ENCODE data around the gene DLG5. TPM values are rescaled to one million over a fixed set of nuclear protein-coding genes. Genes with fewer than 3 reads are reported as not detected.
A peak's percentile ranks its signal among the peaks of the same experiment; 100 is the strongest.

The DLG5 gene
- total and polyA plus RNA-seq, 9 of the 15 experiments (the other 6 are each of a cell fraction or from before 2014, with no cell fraction given) = 1.4 to 26.8 (median 11.2) TPM

GRCh38 chr10:77925795-77926565 is 575 bp downstream of the DLG5 start (continued):
- TF ChIP-seq GMEB1 (CRISPR knock-in tag; IDR thresholded peaks at IDR 0.05) (no peak), NCOR1 (IDR thresholded peaks at IDR 0.05) (no peak), ZNF668 (CRISPR knock-in tag; IDR thresholded peaks at IDR 0.05) (no peak), ZFP36 (IDR thresholded peaks at IDR 0.05; ENCODE audit: low read depth, low read length, partially characterized antibody) (no peak), POLR2B (IDR thresholded peaks at IDR 0.05; ENCODE audit: low read depth, partially characterized antibody) (no peak), PHF21A (IDR thresholded peaks at IDR 0.05; ENCODE audit: borderline replicate concordance, low read depth) (no peak), ATF3 (IDR thresholded peaks at IDR 0.05) (no peak), ATF3 (CRISPR knock-in tag; conservative IDR thresholded peaks at IDR 0.05) (no peak), NR2C2 (CRISPR knock-in tag; IDR thresholded peaks at IDR 0.05) (0 out of 2 replicates have a peak, but pooled peaks have one; percentile 25), NR2C2 (tag; IDR thresholded peaks at IDR 0.05) (peak; percentile 5; the same call in 1 of the 2 replicates), CHD7 (IDR thresholded peaks at IDR 0.05; ENCODE audit: low read depth, low read length) (no peak), ZNF184 (CRISPR knock-in tag; IDR thresholded peaks at IDR 0.05) (no peak), HCFC1 (IDR thresholded peaks at IDR 0.05; ENCODE audit: low read depth, low read length) (no peak), ZNF408 (CRISPR knock-in tag; IDR thresholded peaks at IDR 0.05; ENCODE audit: low read depth) (no peak), ZNF12 (CRISPR knock-in tag; IDR thresholded peaks at IDR 0.05) (no peak; the same call in 1 of the 2 replicates)
